Measurements from ENCODE around the gene KIF5B. TPM values are rescaled to one million over a fixed set of nuclear protein-coding genes. Genes with fewer than 3 reads are reported as not detected.

Gene KIF5B
- total and polyA plus RNA-seq, 9 of the 15 experiments (the other 6 are each of a cell fraction or from before 2014, with no cell fraction given) = 24.4 to 94.4 (median 68.9) TPM

DNA sequence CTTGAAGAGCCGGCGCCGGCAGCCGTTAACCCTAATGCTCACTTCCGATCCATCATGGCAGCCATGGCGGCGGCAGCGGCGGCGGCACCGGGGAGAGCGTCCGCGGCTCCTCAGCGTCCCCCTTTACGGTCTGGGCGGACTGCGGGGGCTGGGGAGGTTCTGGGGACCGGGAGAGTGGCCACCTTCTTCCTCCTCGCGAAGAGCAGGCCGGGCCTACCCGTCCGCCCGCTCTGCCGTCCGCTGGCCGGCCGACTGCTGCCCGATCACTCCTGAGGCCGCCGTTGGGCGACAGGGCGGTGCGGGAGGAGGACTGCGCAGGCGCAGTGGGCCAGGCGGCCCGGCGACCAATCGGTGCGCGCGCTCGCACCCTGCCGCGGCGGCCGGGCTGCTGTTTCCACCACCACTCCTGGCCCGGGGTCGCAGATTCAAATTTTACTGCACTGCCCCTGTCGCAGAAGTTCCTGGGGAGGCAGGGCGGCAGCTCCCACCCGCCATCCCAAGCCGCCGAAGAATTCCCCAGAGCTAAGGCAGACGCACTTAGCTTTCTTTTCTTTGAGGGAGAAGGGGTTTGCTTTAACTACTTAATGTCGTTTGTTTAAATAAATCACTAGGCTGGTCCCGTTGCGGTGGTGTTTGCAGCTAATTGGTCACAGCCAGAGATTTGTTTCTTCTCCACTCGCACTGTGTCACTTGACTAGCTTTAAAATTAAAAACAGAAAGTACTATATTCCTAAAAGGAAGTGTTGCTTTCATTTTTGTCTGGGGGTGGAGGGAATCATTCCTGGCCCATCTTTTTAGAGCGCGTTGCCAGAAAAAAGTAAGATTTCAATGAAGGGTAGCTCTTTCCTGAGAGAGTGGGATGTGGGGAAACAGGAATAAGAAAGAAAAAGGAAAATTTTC lies at the start of gene KIF5B (continued):
- TF ChIP-seq, protein P1, sequence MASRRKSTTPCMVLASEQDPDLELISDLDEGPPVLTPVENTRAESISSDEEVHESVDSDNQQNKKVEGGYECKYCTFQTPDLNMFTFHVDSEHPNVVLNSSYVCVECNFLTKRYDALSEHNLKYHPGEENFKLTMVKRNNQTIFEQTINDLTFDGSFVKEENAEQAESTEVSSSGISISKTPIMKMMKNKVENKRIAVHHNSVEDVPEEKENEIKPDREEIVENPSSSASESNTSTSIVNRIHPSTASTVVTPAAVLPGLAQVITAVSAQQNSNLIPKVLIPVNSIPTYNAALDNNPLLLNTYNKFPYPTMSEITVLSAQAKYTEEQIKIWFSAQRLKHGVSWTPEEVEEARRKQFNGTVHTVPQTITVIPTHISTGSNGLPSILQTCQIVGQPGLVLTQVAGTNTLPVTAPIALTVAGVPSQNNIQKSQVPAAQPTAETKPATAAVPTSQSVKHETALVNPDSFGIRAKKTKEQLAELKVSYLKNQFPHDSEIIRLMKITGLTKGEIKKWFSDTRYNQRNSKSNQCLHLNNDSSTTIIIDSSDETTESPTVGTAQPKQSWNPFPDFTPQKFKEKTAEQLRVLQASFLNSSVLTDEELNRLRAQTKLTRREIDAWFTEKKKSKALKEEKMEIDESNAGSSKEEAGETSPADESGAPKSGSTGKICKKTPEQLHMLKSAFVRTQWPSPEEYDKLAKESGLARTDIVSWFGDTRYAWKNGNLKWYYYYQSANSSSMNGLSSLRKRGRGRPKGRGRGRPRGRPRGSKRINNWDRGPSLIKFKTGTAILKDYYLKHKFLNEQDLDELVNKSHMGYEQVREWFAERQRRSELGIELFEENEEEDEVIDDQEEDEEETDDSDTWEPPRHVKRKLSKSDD (conservative IDR thresholded peaks at IDR 0.05; ENCODE audit: low read length) = no peak
- TF ChIP-seq ZNF79 (CRISPR knock-in tag; IDR thresholded peaks at IDR 0.05; ENCODE audit: low read depth) (no peak), POLR2B (IDR thresholded peaks at IDR 0.05; ENCODE audit: low read depth, partially characterized antibody) (peak; percentile 96), SMARCC2 (IDR thresholded peaks at IDR 0.05; ENCODE audit: low read depth) (no peak), YY1 (IDR thresholded peaks at IDR 0.05; ENCODE audit: borderline replicate concordance in 1 of 3, control insufficient read depth in 1 of 3, extremely low read depth in 1 of 3, insufficient read depth in 3 of 3, insufficient read length in 1 of 3, insufficient replicate concordance in 2 of 3, low read depth in 1 of 3, low read length in 2 of 3) (peak; percentile 77 to 95 (median 92)), ETS2 (tag; IDR thresholded peaks at IDR 0.05; ENCODE audit: borderline replicate concordance, poor library complexity, severe bottlenecking) (no peak), HNRNPH1 (optimal IDR thresholded peaks at IDR 0.05; ENCODE audit: low read depth, low read length) (no peak), BHLHE40 (IDR thresholded peaks at IDR 0.05; ENCODE audit: low read length) (no peak), RUNX1 (IDR thresholded peaks at IDR 0.05; ENCODE audit: low read depth) (no peak), TARDBP (IDR thresholded peaks at IDR 0.05) (0 out of 2 replicates have a peak, but pooled peaks have one; percentile 57), PCBP2 (IDR thresholded peaks at IDR 0.05; ENCODE audit: low read depth, low read length, poor library complexity, severe bottlenecking) (no peak)
- TF ChIP-seq, protein P2, sequence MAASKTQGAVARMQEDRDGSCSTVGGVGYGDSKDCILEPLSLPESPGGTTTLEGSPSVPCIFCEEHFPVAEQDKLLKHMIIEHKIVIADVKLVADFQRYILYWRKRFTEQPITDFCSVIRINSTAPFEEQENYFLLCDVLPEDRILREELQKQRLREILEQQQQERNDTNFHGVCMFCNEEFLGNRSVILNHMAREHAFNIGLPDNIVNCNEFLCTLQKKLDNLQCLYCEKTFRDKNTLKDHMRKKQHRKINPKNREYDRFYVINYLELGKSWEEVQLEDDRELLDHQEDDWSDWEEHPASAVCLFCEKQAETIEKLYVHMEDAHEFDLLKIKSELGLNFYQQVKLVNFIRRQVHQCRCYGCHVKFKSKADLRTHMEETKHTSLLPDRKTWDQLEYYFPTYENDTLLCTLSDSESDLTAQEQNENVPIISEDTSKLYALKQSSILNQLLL (CRISPR knock-in tag; IDR thresholded peaks at IDR 0.05; ENCODE audit: borderline replicate concordance) = no peak
- TF ChIP-seq, protein P3, sequence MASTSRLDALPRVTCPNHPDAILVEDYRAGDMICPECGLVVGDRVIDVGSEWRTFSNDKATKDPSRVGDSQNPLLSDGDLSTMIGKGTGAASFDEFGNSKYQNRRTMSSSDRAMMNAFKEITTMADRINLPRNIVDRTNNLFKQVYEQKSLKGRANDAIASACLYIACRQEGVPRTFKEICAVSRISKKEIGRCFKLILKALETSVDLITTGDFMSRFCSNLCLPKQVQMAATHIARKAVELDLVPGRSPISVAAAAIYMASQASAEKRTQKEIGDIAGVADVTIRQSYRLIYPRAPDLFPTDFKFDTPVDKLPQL (IDR thresholded peaks at IDR 0.05; ENCODE audit: extremely low read depth, insufficient read length) = no peak
- TF ChIP-seq, protein P4, sequence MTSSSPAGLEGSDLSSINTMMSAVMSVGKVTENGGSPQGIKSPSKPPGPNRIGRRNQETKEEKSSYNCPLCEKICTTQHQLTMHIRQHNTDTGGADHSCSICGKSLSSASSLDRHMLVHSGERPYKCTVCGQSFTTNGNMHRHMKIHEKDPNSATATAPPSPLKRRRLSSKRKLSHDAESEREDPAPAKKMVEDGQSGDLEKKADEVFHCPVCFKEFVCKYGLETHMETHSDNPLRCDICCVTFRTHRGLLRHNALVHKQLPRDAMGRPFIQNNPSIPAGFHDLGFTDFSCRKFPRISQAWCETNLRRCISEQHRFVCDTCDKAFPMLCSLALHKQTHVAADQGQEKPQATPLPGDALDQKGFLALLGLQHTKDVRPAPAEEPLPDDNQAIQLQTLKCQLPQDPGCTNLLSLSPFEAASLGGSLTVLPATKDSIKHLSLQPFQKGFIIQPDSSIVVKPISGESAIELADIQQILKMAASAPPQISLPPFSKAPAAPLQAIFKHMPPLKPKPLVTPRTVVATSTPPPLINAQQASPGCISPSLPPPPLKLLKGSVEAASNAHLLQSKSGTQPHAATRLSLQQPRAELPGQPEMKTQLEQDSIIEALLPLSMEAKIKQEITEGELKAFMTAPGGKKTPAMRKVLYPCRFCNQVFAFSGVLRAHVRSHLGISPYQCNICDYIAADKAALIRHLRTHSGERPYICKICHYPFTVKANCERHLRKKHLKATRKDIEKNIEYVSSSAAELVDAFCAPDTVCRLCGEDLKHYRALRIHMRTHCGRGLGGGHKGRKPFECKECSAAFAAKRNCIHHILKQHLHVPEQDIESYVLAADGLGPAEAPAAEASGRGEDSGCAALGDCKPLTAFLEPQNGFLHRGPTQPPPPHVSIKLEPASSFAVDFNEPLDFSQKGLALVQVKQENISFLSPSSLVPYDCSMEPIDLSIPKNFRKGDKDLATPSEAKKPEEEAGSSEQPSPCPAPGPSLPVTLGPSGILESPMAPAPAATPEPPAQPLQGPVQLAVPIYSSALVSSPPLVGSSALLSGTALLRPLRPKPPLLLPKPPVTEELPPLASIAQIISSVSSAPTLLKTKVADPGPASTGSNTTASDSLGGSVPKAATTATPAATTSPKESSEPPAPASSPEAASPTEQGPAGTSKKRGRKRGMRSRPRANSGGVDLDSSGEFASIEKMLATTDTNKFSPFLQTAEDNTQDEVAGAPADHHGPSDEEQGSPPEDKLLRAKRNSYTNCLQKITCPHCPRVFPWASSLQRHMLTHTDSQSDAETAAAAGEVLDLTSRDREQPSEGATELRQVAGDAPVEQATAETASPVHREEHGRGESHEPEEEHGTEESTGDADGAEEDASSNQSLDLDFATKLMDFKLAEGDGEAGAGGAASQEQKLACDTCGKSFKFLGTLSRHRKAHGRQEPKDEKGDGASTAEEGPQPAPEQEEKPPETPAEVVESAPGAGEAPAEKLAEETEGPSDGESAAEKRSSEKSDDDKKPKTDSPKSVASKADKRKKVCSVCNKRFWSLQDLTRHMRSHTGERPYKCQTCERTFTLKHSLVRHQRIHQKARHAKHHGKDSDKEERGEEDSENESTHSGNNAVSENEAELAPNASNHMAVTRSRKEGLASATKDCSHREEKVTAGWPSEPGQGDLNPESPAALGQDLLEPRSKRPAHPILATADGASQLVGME (CRISPR knock-in tag; IDR thresholded peaks at IDR 0.05) = no peak

All from K562 (cell line).